ENCODE data around the gene ARHGAP6.

Gene ARHGAP6

GRCh38 chrX:11190745-11191510, 474.8 kb downstream of the ARHGAP6 start:
- no peak for DNase-seq
- in situ Hi-C loops (cut with MboI; ENCODE audit: low pct_unique_long_range_greater_than_20kb, low sequenced_read_pairs), result no loop called here

DNA sequence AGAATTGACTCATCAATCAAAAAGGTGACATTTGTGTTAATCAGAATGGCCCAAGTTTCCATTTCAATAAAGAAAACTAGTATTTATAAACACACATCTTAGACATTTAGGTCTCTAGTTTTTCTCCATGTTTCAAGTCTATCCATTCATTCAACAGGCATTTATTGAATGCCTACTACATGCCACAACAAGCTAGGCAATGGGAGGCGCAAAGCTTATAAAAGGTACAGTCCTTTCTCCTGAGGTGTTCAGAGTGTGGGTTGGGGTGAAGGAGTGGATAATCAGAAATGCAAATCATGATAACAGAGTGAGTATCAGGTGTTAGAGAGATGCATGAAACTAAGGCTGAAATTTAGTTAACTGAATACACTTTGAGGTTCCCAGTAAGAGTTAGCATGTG, 476.6 kb downstream of the ARHGAP6 start:
- in situ Hi-C loops (cut with MboI; ENCODE audit: low pct_unique_long_range_greater_than_20kb, low sequenced_read_pairs), result no loop called here

DNA sequence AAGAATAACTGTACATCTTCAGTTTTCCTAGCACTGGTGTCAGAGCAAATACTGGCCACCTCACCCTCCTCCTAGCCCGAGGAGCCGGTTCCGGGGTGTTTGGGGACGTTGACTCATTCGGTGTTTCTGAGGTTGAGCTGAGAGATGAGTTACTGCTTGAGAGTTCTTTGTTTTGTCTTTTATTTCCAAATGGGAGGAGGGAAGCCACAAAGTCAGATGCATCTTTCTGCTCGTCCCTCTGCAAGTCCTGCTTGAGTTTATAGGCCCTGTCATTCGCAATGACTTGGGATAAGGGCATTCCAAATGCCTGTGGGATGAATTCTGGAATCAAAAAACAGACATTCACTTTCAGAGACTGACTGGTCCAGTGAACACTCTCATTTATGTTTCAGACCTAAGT, 477.1 kb downstream of the ARHGAP6 start:
- DNase-seq, result no peak

More for the DNA sequence above, 476.6 kb downstream of the ARHGAP6 start:
- no peak for DNase-seq

GRCh38 chrX:11187001-11187400, 478.7 kb downstream of the ARHGAP6 start:
- no peak for DNase-seq
- in situ Hi-C loops (cut with MboI; ENCODE audit: low pct_unique_long_range_greater_than_20kb, low sequenced_read_pairs), result no loop called here

More for the DNA sequence above, 477.1 kb downstream of the ARHGAP6 start:
- in situ Hi-C loops (cut with MboI; ENCODE audit: low pct_unique_long_range_greater_than_20kb, low sequenced_read_pairs), result no loop called here

DNA sequence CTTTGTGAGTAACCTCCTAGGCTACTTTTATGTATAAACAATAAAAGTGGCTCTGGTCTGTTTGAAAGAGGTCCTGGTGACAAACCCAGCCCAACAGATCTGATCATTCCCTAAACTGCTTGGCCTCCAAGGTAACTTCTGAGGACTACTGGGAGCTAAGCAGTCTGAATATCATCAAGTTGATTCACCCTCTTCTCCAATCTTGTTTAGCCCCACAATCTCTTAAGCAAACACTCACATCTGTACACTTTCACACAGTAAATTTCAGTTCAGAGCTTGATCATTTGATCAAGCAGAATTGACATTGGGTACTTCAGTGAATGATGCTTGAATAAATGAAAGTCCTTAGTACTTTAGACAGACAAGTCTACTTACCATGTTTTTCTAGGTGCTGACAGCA, 479.9 kb downstream of the ARHGAP6 start:
- DNase-seq, result no peak
- in situ Hi-C loops (cut with MboI; ENCODE audit: low pct_unique_long_range_greater_than_20kb, low sequenced_read_pairs), result no loop called here

- DNase-seq, result no peak
- in situ Hi-C loops (cut with MboI; ENCODE audit: low pct_unique_long_range_greater_than_20kb, low sequenced_read_pairs), result no loop called here
Observed at GRCh38 chrX:11180571-11180970, 485.1 kb downstream of the ARHGAP6 start.

DNA sequence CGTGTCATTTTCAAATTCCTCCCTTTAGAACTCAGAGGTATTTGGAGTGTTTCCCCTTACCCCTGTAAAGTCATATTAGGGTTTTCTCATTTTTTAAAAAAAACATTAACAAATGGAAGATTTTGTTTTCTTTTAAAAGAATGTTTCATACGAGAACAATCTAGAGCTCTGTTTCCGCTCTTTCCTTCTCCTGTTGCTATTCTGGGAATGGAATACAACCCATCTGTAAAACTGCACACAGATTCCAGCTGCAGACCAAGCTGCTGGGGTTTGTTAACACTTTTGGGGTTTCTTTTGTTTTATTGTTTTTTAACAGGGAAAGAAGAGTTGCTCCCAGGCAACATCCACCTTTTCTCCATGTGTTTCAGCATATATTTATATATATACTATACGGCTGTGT, 493.3 kb downstream of the ARHGAP6 start:
- in situ Hi-C loops (cut with MboI; ENCODE audit: low pct_unique_long_range_greater_than_20kb, low sequenced_read_pairs), result no loop called here
- DNase-seq, result no peak

GRCh38 chrX:11171956-11172355, 493.8 kb downstream of the ARHGAP6 start:
- no peak for DNase-seq
- in situ Hi-C loops (cut with MboI; ENCODE audit: low pct_unique_long_range_greater_than_20kb, low sequenced_read_pairs), result no loop called here

- no peak for DNase-seq
Observed at GRCh38 chrX:11164433-11164832, 501.3 kb downstream of the ARHGAP6 start.

DNA sequence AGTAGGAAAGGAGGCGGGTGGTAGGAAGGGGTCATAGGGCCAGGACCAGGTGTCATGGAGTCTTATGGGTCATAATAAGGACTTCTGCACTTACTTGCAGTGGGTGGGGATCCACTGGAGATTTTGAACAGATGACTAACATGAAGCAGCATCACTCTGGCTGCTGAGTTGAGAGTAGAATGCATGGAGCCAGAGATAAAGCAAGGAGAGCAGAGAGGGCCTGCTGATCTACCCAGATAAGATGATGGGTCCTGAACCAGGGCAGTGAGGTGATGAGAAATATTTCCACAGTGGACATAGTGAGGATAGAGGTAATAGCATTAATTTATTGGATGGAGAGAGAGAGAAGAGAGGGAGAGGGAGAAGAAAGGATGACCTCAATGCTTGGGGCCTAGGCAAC, 506.6 kb downstream of the ARHGAP6 start:
- in situ Hi-C loops (cut with MboI; ENCODE audit: low pct_unique_long_range_greater_than_20kb, low sequenced_read_pairs), result no loop called here
- DNase-seq, result no peak

More at GRCh38 chrX:11164433-11164832, 501.3 kb downstream of the ARHGAP6 start:
- in situ Hi-C loops (cut with MboI; ENCODE audit: low pct_unique_long_range_greater_than_20kb, low sequenced_read_pairs), result no loop called here

DNA sequence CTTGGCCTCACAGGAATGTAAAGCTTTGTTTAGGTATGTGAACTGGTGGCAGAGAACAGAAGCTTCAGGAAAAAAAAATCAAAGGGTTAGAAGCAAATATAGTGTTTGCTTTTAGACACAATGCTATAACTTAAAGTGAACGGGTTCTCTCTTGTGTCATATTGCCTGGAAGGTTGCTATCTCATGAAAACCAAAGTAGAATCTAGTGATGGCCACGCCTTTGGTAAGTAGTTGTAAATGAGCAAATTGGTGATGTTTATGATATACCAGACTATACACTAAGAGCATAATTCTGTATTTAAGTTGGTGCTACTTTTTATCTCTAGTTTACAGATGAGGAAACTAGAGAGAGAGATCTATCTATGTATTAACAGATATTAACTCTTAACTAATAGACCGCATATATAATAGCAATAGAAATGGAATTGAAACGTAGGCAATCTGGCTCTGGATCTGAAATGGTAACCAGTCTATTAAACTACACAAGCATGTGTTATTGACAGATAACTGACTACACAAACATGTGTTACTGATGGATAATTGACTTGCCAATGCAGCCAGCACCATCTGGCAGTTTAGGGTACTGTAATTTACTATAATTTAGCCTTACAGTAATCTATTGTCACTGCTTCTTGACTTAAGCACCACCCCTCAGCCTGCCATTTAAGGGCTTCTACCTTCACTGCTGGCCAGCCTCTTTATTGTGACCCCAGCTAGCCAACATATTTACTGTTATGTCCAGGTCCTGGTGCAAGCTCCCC, 513.7 kb downstream of the ARHGAP6 start:
- in situ Hi-C loops (cut with MboI; ENCODE audit: low pct_unique_long_range_greater_than_20kb, low sequenced_read_pairs), result no loop called here
- no peak for DNase-seq

- DNase-seq, result no peak
- in situ Hi-C loops (cut with MboI; ENCODE audit: low pct_unique_long_range_greater_than_20kb, low sequenced_read_pairs), result loop anchor here (25.0 kb wide), 1 partner anchor 961 kb away; no protein-coding TSS in a partner anchor
Observed at GRCh38 chrX:11148401-11148800, 517.3 kb downstream of the ARHGAP6 start.

DNA sequence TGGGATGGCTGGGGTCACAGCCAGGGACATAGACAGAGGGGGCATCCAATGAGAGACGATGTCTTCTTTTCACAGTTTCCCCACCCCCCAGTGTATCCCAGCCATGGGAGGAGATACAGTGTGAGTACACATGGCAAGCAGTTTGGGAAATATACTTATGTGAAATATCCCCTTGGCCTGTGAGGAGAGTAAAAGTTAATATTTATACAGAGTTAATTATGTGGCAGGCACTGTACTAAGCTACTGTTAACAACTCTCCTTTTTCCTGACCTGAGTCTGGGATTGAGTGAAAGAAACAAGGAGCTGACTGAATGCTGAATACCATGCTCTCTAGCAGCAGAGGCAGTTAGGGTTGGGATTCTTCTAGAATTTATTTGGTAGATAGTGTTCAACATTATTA, 519.3 kb downstream of the ARHGAP6 start:
- DNase-seq, result no peak
- in situ Hi-C loops (cut with MboI; ENCODE audit: low pct_unique_long_range_greater_than_20kb, low sequenced_read_pairs), result loop anchor here (25.0 kb wide), 1 partner anchor 959 kb away; no protein-coding TSS in a partner anchor

DNA sequence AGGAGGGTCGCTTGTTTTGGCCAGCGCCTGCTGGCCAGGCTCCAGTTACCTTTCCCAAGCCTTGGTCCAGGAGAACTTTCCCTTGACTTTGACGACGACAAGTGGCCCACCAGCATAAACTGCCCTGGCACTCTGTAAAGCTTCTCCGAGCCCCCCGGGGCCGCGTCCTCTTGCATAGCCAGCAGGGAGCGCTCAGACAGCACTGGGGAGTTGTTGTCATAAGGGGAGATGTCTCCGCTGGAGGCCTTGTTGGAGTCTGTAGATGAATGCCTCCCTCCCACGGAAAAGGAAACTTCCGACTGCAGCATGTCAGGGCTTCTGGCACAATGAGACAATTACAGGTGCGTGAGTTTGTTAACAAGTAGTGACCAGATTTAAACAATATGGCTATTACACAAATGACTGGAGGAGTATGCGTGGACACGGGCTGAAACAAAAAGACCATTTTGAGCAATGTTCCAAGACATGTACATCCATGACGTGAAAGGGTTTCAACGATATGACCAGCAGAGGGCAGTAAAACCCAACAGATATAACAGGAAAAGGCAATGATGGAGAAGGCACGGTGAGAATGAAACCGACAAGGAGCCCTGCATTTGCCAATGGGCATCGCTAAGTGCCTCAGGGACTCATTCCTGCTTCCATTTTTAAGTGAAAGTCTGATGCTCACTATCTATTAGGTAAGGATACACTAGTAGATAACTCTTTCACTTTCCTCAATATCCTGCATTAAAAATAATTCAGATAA, 521.6 kb downstream of the ARHGAP6 start:
- DNase-seq, result peak; percentile 82
- in situ Hi-C loops (cut with MboI; ENCODE audit: low pct_unique_long_range_greater_than_20kb, low sequenced_read_pairs), result loop anchor here (25.0 kb wide), 1 partner anchor 957 kb away; no protein-coding TSS in a partner anchor

- no peak for DNase-seq
- in situ Hi-C loops (cut with MboI; ENCODE audit: low pct_unique_long_range_greater_than_20kb, low sequenced_read_pairs), result loop anchor here (25.0 kb wide), 1 partner anchor 951 kb away; no protein-coding TSS in a partner anchor
Observed at GRCh38 chrX:11138498-11139390, 527.0 kb downstream of the ARHGAP6 start.

DNA sequence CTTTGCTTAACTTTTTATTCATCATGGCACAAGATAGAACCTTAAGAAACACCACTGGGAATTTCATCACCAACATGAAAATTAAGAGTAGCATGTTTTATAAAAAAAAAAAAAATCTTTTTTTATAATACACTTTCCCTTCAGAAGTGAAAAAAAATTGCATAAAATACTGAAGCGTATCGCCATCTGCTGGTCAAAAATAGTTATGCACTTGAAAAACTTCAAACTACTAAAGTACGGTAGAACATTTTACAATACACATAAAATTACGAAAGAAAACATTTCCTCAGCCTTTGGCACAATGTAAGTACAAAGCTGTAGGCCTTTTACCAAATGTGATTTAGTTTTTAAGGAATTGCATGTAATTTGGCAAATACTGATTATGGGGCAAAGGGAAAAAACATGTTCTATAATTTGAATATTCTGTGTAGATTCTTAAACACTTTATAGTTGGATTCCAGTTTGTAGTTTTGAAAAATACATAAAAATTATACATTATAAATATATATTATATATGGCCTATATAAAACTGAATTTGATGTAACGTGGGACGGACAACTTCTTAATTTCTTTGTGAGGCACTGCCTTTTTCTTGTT, 528.1 kb downstream of the ARHGAP6 start:
- in situ Hi-C loops (cut with MboI; ENCODE audit: low pct_unique_long_range_greater_than_20kb, low sequenced_read_pairs), result loop anchor here (25.0 kb wide), 1 partner anchor 950 kb away; no protein-coding TSS in a partner anchor

DNA sequence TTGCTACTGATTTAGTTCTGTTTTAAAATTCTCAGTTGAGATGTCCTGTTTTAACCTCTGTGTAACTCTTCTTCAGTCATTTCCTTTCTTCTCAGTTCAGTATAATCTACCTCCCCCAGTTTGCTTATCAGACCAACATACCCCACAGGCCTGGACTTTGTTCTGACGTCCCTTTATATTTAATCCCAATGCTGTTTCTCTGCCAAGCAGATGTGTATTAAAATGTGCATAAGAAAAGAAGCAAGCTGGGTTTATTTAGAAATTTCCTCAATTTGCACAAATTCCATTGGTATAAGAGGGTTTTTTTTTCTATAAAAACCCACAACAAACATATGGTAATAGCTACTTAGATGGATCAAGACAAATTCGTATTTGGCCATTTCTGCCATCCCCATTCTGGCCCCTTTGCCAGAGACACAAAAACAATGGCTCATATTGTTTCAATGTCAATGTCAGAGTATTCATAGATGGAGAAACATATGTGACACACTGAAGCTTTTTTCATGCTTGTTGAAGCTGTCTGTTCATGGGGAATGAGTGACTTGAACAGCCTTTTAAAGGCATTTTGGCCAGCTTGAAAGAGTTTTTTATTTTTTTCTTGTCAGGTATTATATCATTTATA, 530.0 kb downstream of the ARHGAP6 start:
- in situ Hi-C loops (cut with MboI; ENCODE audit: low pct_unique_long_range_greater_than_20kb, low sequenced_read_pairs), result loop anchor here (25.0 kb wide), 1 partner anchor 948 kb away; no protein-coding TSS in a partner anchor

More for the DNA sequence above, 528.1 kb downstream of the ARHGAP6 start:
- peak; percentile 50 for DNase-seq

DNA sequence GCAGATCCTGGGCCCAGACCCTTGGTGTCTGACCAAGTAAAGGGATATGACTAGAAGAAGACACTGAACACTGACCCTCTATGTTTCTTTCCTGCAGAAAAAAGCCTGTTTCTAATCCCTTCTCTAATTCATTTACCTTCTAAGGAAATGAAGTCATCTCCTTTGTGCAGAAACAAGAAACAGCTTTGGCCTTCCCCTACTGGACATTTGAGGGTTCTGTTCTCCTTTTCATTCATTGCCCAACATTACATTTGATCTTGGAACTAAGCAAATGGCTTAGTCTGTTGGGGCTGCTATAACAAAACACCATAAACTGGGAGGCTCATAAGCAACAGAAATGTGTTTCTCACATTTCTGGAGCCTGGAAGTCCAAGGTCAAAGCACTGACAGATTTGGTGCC, 534.6 kb downstream of the ARHGAP6 start:
- no peak for DNase-seq
- in situ Hi-C loops (cut with MboI; ENCODE audit: low pct_unique_long_range_greater_than_20kb, low sequenced_read_pairs), result loop anchor here (25.0 kb wide), 1 partner anchor 944 kb away; no protein-coding TSS in a partner anchor

More for the DNA sequence above, 530.0 kb downstream of the ARHGAP6 start:
- no peak for DNase-seq

Data from KBM-7 (cell line).